H9 (cell line): ENCODE measurements around the gene ISYNA1. TPM values are rescaled to one million over a fixed set of nuclear protein-coding genes. Genes with fewer than 3 reads are reported as not detected.

Experiments used
- DNase-seq: peaks from one replicate; pipeline ENCODE4 v3.0.0-alpha.2; 2017
- H2AFZ ChIP-seq: one replicate; pipeline ENCODE4 v1.6.1; 2013; ENCODE audit warnings: mild to moderate bottlenecking, low read length, control low read depth, moderate library complexity
- H2AK5ac ChIP-seq: 2 replicates; pipeline ENCODE4 v1.6.1; 2013; ENCODE audit warnings: low read length, control low read depth, mixed read lengths; ENCODE audit not compliant: insufficient read length
- H2BK120ac ChIP-seq: one replicate; pipeline ENCODE4 v1.6.1; 2013; ENCODE audit warnings: low read depth, mild to moderate bottlenecking, low read length, control low read depth, inconsistent platforms; ENCODE audit not compliant: poor library complexity, severe bottlenecking
- H2BK12ac ChIP-seq: 2 replicates; pipeline ENCODE4 v1.6.1; 2013; ENCODE audit warnings: low read length, control low read depth, mixed read lengths, low read depth; ENCODE audit not compliant: insufficient read length
- H2BK15ac ChIP-seq: 2 replicates; pipeline ENCODE4 v1.6.1; 2013; ENCODE audit warnings: low read depth, low read length, control low read depth
- H2BK20ac ChIP-seq: one replicate; pipeline ENCODE4 v1.6.1; 2013; ENCODE audit warnings: low read depth, mild to moderate bottlenecking, low read length, control low read depth, inconsistent platforms; ENCODE audit not compliant: poor library complexity, severe bottlenecking
- H2BK5ac ChIP-seq: 2 replicates; pipeline ENCODE4 v1.6.1; 2013; ENCODE audit warnings: low read length, control low read depth, mixed read lengths; ENCODE audit not compliant: insufficient read length
- H3K14ac ChIP-seq: 2 replicates; pipeline ENCODE4 v1.6.1; 2013; ENCODE audit warnings: low read length, control low read depth; ENCODE audit not compliant: insufficient read depth
- H3K18ac ChIP-seq: 2 replicates; pipeline ENCODE4 v1.6.1; 2013; ENCODE audit warnings: low read depth, mild to moderate bottlenecking, mixed read lengths, low read length, control low read depth; ENCODE audit not compliant: insufficient read length
- H3K23ac ChIP-seq: 2 replicates; pipeline ENCODE4 v1.6.1; 2013; ENCODE audit warnings: low read length, control low read depth, mixed read lengths, low read depth; ENCODE audit not compliant: insufficient read length
- H3K23me2 ChIP-seq: 2 replicates; pipeline ENCODE4 v1.6.1; 2013; ENCODE audit warnings: low read depth, mild to moderate bottlenecking, mixed read lengths, low read length, control low read depth; ENCODE audit not compliant: insufficient read length, poor library complexity, severe bottlenecking
- H3K27ac ChIP-seq: 2 replicates; pipeline ENCODE4 v1.5.1; 2013; ENCODE audit warnings: low read length, control low read depth, mixed read lengths, low read depth; ENCODE audit not compliant: insufficient read length
- H3K27me3 ChIP-seq: 2 replicates; pipeline ENCODE4 v1.6.1; 2013; ENCODE audit warnings: low read length, control low read depth, inconsistent platforms; ENCODE audit not compliant: insufficient read depth
- H3K4ac ChIP-seq: 2 replicates; pipeline ENCODE4 v1.6.1; 2013; ENCODE audit warnings: low read depth, mild to moderate bottlenecking, control low read depth, inconsistent platforms, low read length, moderate library complexity
- H3K4me1 ChIP-seq: 2 replicates; pipeline ENCODE4 v1.6.1; 2013; ENCODE audit warnings: low read length, control low read depth, inconsistent platforms; ENCODE audit not compliant: insufficient read depth
- H3K4me2 ChIP-seq: 2 replicates; pipeline ENCODE4 v1.6.1; 2013; ENCODE audit warnings: low read length, control low read depth, mixed read lengths; ENCODE audit not compliant: insufficient read length, insufficient read depth
- H3K56ac ChIP-seq: 2 replicates; pipeline ENCODE4 v1.6.1; 2013; ENCODE audit warnings: low read depth, mild to moderate bottlenecking, mixed read lengths, low read length, control low read depth; ENCODE audit not compliant: insufficient read length
- H3K79me1 ChIP-seq: 2 replicates; pipeline ENCODE4 v1.6.1; 2013; ENCODE audit warnings: low read depth, mild to moderate bottlenecking, moderate library complexity, low read length, control low read depth, inconsistent platforms; ENCODE audit not compliant: insufficient read depth, poor library complexity, severe bottlenecking
- H3K79me2 ChIP-seq: 2 replicates; pipeline ENCODE4 v1.6.1; 2013; ENCODE audit warnings: low read length, control low read depth, inconsistent platforms; ENCODE audit not compliant: insufficient read depth
- H3K9ac ChIP-seq: 2 replicates; pipeline ENCODE4 v1.6.1; 2013; ENCODE audit warnings: low read length, control low read depth, mixed read lengths; ENCODE audit not compliant: insufficient read length; ENCODE audit errors: extremely low read depth
- H3K9me3 ChIP-seq: one replicate; pipeline ENCODE4 v1.6.1; 2013; ENCODE audit warnings: low read depth, low read length, inconsistent platforms; ENCODE audit not compliant: control insufficient read depth
- H3T11ph ChIP-seq: one replicate; pipeline ENCODE4 v1.6.1; 2013; ENCODE audit warnings: mild to moderate bottlenecking, low read length, control low read depth, inconsistent platforms
- H4K20me1 ChIP-seq: one replicate; pipeline ENCODE4 v1.6.1; 2013; ENCODE audit not compliant: control insufficient read depth, insufficient read length, insufficient read depth
- H4K5ac ChIP-seq: 2 replicates; pipeline ENCODE4 v1.6.1; 2013; ENCODE audit warnings: low read depth, mild to moderate bottlenecking, mixed read lengths, low read length, control low read depth; ENCODE audit not compliant: insufficient read length
- H4K8ac ChIP-seq: replicated peaks from 2 replicates; pipeline ENCODE4 v1.6.1; 2013; ENCODE audit warnings: low read length, control low read depth, mixed read lengths, low read depth; ENCODE audit not compliant: insufficient read length
- H4K91ac ChIP-seq: 2 replicates; pipeline ENCODE4 v1.6.1; 2013; ENCODE audit warnings: low read depth, mild to moderate bottlenecking, moderate library complexity, mixed read lengths, low read length, control low read depth; ENCODE audit not compliant: insufficient read length
- H3K27ac Mint-ChIP-seq, 3 experiments: 2 replicates in 2 of 3; 3 replicates in 1 of 3; pipeline ENCODE4 v1.8.0; 2020 to 2021; ENCODE audit warnings: mixed read lengths in 3 of 3, mild to moderate bottlenecking in 1 of 3, moderate library complexity in 1 of 3
- H3K27me3 Mint-ChIP-seq: 2 replicates; pipeline ENCODE4 v1.8.0; 2021; ENCODE audit warnings: low read depth, mild to moderate bottlenecking, moderate library complexity, mixed read lengths
- H3K36me3 Mint-ChIP-seq, 3 experiments: 2 replicates in 2 of 3; 3 replicates in 1 of 3; pipeline ENCODE4 v1.8.0; 2020 to 2021; ENCODE audit warnings: low read depth in 3 of 3, mixed read lengths in 3 of 3; ENCODE audit not compliant: insufficient read depth in 1 of 3
- H3K4me1 Mint-ChIP-seq, 2 experiments: 2 replicates each; pipeline ENCODE4 v1.8.0; 2020; ENCODE audit warnings: mixed read lengths in 2 of 2
- H3K4me3 Mint-ChIP-seq, 2 experiments: 2 replicates in 1 of 2; 3 replicates in 1 of 2; pipeline ENCODE4 v1.8.0; 2020 to 2021; ENCODE audit warnings: mild to moderate bottlenecking in 2 of 2, mixed read lengths in 2 of 2, moderate library complexity in 1 of 2
- H3K9me3 Mint-ChIP-seq, 2 experiments: 2 replicates in 1 of 2; 3 replicates in 1 of 2; pipeline ENCODE4 v1.8.0; 2020; ENCODE audit warnings: mild to moderate bottlenecking in 2 of 2, mixed read lengths in 2 of 2, moderate library complexity in 1 of 2
- WGBS: extraction: QIAGEN DNeasy Blood & Tissue Kit; methylation state at CpG from one replicate; pipeline ENCODE4 v1.1.7; 2013; ENCODE audit warnings: missing lambda C conversion rate, low lambda C conversion rate, mixed read lengths; ENCODE audit not compliant: insufficient read length; ENCODE audit errors: extremely low coverage; 5-methylcytosine and 5-hydroxymethylcytosine counted together
- total RNA-seq: library from RNA; stranded (reverse); gene quantifications from 2 replicates; pipeline ENCODE4 v1.2.1, GENCODE V29; 2021
- TF ChIP-seq, protein P1 (sequence below): fragments of 200-600 bp; sonication (generic); conservative IDR thresholded peaks from 3 replicates; pipeline ENCODE4 v1.8.0; 2021; ENCODE audit warnings: antibody characterized with exemption, mild to moderate bottlenecking

Gene ISYNA1
- total RNA-seq, 1 experiment from 2014 or later = 241 TPM

DNA sequence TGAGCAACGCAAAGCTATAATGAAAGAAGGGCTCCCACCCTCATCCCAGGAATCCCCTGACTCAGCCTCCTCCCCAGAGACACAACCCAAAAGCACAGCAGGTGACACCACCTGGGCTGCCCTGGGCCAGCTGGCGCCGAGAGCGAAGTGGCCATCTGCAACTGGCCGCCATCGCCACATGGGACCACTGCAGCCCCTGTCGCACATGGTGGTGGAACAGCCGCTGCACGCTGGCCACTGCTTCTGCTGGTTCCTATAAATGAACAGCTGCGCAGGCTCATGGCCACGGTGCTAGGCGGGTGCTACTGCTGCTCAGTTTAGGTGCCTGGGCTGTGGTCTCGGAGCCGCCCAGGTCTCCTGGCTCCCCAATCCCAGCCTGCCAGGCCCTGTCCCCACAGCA, 11.6 kb upstream of the ISYNA1 start:
- no peak overlapping the region for H4K5ac ChIP-seq

More for the DNA sequence above, 11.6 kb upstream of the ISYNA1 start:
- Histone ChIP-seq H3T11ph (no peak overlapping the region), H4K20me1 (no peaks in the 10 kb centered on the region), H3K79me1 (no peaks in the 10 kb centered on the region), H3K27me3 (no peaks in the 10 kb centered on the region), H3K4ac (no peak overlapping the region), H2BK120ac (no peak overlapping the region), H2AFZ (no peak overlapping the region), H3K4me1 (no peaks in the 10 kb centered on the region), H4K8ac (no peak overlapping the region), H3K56ac (no peak overlapping the region), H3K23ac (no peak overlapping the region), H3K27ac (no peak overlapping the region), H2AK5ac (no peak overlapping the region), H3K9ac (no peak overlapping the region), H3K4me2 (no peak overlapping the region), H3K23me2 (no peaks in the 10 kb centered on the region), H3K18ac (no peak overlapping the region), H3K14ac (no peak overlapping the region), H2BK12ac (no peak overlapping the region), H2BK5ac (no peak overlapping the region), H2BK15ac (no peak overlapping the region), H3K79me2 (no peaks in the 10 kb centered on the region), H3K9me3 (no peaks in the 10 kb centered on the region), H4K91ac (no peak overlapping the region), H2BK20ac (no peak overlapping the region)
- Mint-ChIP-seq H3K27me3 (no peaks in the 10 kb centered on the region; the same call in 1 of the 2 replicates), H3K4me1 (peaks cover 6 to 10% of the 10 kb centered on the region in 2 experiments; a peak in 3 of 4 replicates), H3K4me3 (no peak overlapping the region), H3K36me3 (peaks cover 2 to 25% (median 22%) of the 10 kb centered on the region in 3 experiments; a peak in 6 of 7 replicates), H3K27ac (no peak overlapping the region), H3K9me3 (no peaks in the 10 kb centered on the region)
- TF ChIP-seq, protein P1, sequence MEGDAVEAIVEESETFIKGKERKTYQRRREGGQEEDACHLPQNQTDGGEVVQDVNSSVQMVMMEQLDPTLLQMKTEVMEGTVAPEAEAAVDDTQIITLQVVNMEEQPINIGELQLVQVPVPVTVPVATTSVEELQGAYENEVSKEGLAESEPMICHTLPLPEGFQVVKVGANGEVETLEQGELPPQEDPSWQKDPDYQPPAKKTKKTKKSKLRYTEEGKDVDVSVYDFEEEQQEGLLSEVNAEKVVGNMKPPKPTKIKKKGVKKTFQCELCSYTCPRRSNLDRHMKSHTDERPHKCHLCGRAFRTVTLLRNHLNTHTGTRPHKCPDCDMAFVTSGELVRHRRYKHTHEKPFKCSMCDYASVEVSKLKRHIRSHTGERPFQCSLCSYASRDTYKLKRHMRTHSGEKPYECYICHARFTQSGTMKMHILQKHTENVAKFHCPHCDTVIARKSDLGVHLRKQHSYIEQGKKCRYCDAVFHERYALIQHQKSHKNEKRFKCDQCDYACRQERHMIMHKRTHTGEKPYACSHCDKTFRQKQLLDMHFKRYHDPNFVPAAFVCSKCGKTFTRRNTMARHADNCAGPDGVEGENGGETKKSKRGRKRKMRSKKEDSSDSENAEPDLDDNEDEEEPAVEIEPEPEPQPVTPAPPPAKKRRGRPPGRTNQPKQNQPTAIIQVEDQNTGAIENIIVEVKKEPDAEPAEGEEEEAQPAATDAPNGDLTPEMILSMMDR = no peak
- no CpG with 5 or more reads among the region's 14 CpGs for WGBS
- no peak for DNase-seq
